Measurements from ENCODE around the gene SLC30A5. TPM values are rescaled to one million over a fixed set of nuclear protein-coding genes. Genes with fewer than 3 reads are reported as not detected.

The SLC30A5 gene
- total RNA-seq, 1 experiment from 2014 or later: 55.3 TPM

GRCh38 chr5:69170969-69171368 lies 77.2 kb downstream of the SLC30A5 start:
- Histone ChIP-seq H4K20me1 (ENCODE audit: low read length) (peaks cover 7% of the 10 kb centered on the region; the same call in 1 of the 2 replicates), H3K36me3 (ENCODE audit: low read depth, low read length) (peaks cover 44% of the 10 kb centered on the region), H3K4me3 (ENCODE audit: low read length) (0 out of 2 replicates have a peak overlapping the region, but pooled peaks have one; percentile 13), H3F3A (ENCODE audit: low read length, unreplicated experiment) (no peaks in the 10 kb centered on the region), H3K27me3 (ENCODE audit: low read length) (no peaks in the 10 kb centered on the region), H3K9me3 (ENCODE audit: low read length) (no peaks in the 10 kb centered on the region), H3K9ac (ENCODE audit: low read length) (no peak overlapping the region), H3K9me2 (replicated peaks; ENCODE audit: low read length) (no peaks in the 10 kb centered on the region), H3K79me2 (ENCODE audit: low read length) (peaks cover 50% of the 10 kb centered on the region), H3K4me1 (ENCODE audit: insufficient read depth, low read length) (peaks cover 20% of the 10 kb centered on the region), H3K4me2 (ENCODE audit: low read length) (peak overlapping the region; percentile 22; the same call in 1 of the 2 replicates), H2AFZ (ENCODE audit: low read length) (no peak overlapping the region), H3K27ac (ENCODE audit: low read length) (no peak overlapping the region)
- DNase-seq (no peak), ATAC-seq (no peak)
- no peak for TF ChIP-seq EZH2phosphoT487 (IDR thresholded peaks at IDR 0.05; ENCODE audit: borderline replicate concordance, low read length)
- no peak for TF ChIP-seq EZH2 (IDR thresholded peaks at IDR 0.05; ENCODE audit: low read length, unreplicated experiment)
- TF ChIP-seq, protein P1, sequence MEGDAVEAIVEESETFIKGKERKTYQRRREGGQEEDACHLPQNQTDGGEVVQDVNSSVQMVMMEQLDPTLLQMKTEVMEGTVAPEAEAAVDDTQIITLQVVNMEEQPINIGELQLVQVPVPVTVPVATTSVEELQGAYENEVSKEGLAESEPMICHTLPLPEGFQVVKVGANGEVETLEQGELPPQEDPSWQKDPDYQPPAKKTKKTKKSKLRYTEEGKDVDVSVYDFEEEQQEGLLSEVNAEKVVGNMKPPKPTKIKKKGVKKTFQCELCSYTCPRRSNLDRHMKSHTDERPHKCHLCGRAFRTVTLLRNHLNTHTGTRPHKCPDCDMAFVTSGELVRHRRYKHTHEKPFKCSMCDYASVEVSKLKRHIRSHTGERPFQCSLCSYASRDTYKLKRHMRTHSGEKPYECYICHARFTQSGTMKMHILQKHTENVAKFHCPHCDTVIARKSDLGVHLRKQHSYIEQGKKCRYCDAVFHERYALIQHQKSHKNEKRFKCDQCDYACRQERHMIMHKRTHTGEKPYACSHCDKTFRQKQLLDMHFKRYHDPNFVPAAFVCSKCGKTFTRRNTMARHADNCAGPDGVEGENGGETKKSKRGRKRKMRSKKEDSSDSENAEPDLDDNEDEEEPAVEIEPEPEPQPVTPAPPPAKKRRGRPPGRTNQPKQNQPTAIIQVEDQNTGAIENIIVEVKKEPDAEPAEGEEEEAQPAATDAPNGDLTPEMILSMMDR (conservative IDR thresholded peaks at IDR 0.05; ENCODE audit: low read depth, low read length): no peak
- ChIA-PET CTCF (no interaction called here), POLR2A (ENCODE audit: unreplicated experiment) (no interaction called here)
- intact Hi-C loops (cut with micrococcal nuclease): no loop called here
- BruUV-seq (replicated peaks): no TSS peak

Other genes with a start within 250 kb of the SLC30A5 start
- 134 and 185 TPM in 2 replicates for gene CCNB1, start 73.1 kb downstream of the SLC30A5 start, total RNA-seq (2014; rRNA removed)
- gene CENPH, start 95.6 kb downstream of the SLC30A5 start, total RNA-seq (2014; rRNA removed): 22.1 and 27.8 TPM in 2 replicates
- gene CDK7, start 140.9 kb downstream of the SLC30A5 start, total RNA-seq (2014; rRNA removed): 19.9 and 26.6 TPM in 2 replicates
- gene CCDC125, start 238.8 kb downstream of the SLC30A5 start, total RNA-seq (2014; rRNA removed): 4.4 and 4.7 TPM in 2 replicates